Measurements from ENCODE around the gene ABHD16B.

DNA sequence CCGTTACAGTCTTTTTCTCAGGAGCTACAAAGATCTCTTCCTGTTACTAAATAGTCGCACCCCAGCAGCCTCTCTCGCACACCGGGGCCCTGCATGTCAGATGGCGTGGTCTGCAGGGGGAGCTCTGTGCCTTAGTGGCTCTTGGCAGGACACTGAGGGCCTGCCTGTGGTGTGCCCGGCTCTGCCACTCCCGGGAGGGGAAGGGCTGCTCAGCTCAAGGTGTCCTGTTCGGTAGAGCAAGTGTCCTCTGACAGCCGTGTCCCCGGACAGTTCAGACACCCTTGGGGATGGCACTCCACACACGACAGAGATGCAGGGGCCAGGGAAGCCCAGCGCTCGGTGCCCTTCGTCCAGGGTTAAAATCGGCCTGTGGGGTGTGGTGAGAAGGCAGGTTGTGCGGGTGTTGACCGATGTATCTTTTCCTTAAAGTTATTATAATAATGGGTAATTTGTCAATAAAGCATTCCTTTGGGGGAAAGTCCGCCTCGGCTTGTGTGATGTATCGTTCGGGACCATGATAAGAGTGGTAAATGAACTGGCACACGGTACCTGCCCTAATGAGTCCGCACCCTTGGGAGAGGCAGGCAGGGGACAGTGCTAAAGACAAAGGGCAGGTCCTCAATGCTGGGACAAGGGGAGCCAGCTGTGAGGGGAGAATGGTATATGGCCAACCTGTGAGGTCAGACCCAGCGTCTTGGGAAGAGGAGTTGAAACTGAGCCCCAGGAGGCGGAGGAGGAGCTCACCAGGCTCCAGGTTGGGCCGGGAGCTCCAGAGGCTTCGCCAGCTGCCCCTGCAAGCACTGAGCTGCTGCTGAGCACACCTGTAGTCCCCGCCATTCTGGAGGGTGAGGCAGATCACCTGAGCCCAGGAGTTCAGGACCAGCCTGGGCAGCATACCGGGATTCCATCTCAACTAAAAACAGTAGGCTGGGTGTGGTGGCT lies 30.0 kb downstream of the ABHD16B start:
- TF ChIP-seq JUN (IDR thresholded peaks at IDR 0.05) = no peak
- no peak for TF ChIP-seq TP53 (CRISPR knock-in tag; IDR thresholded peaks at IDR 0.05)
- TF ChIP-seq POLR2A (IDR thresholded peaks at IDR 0.05; ENCODE audit: low read length) = no peak
- no peak for TF ChIP-seq CTCF (IDR thresholded peaks at IDR 0.05)
- TF ChIP-seq ELK1 (IDR thresholded peaks at IDR 0.05; ENCODE audit: low read depth, low read length) = no peak
- no peak for TF ChIP-seq CHD4 (IDR thresholded peaks at IDR 0.05; ENCODE audit: borderline replicate concordance)
- TF ChIP-seq NPAS2 (CRISPR knock-in tag; IDR thresholded peaks at IDR 0.05; ENCODE audit: borderline replicate concordance) = no peak
- TF ChIP-seq RFX5 (IDR thresholded peaks at IDR 0.05) = no peak

All from A549 (cell line).